HT1080 (cell line): ENCODE measurements around the gene TRIM46. TPM values are rescaled to one million over a fixed set of nuclear protein-coding genes. Genes with fewer than 3 reads are reported as not detected.
A peak's percentile ranks its signal among the peaks of the same experiment; 100 is the strongest.

Experiments used
- DNase-seq: peaks from one replicate; pipeline ENCODE4 v3.0.0-alpha.2; 2015; ENCODE audit warnings: low read depth
- polyA plus RNA-seq, 2 experiments: library from polyadenylated mRNA; depleted of rRNA; stranded (reverse); fragments of >200 nt; gene quantifications; 2 replicates each; pipeline ENCODE4 v1.2.3, GENCODE V29; 2015
- total RNA-seq: library from RNA; depleted of rRNA; stranded (reverse); fragments of >200 nt; shearing (Covaris generic); gene quantifications from 2 replicates; pipeline ENCODE4 v1.2.3, GENCODE V29; 2014; rRNA removed

Gene TRIM46
- 3.1 and 4.1 TPM in 2 replicates for total RNA-seq
- polyA plus RNA-seq (2015; cell fraction: cytosol; rRNA removed): 2.4 TPM in 2 replicates
- 8.5 and 9.9 TPM in 2 replicates for polyA plus RNA-seq (2015; cell fraction: nucleus; rRNA removed)

- DNase-seq: peak; percentile 70
Observed at GRCh38 chr1:155173478-155174323, at the start of gene TRIM46. Gene TRIM46 (plus strand): TSS chr1:155173849. CDS start chr1:155173967, 118 bp downstream.

DNA sequence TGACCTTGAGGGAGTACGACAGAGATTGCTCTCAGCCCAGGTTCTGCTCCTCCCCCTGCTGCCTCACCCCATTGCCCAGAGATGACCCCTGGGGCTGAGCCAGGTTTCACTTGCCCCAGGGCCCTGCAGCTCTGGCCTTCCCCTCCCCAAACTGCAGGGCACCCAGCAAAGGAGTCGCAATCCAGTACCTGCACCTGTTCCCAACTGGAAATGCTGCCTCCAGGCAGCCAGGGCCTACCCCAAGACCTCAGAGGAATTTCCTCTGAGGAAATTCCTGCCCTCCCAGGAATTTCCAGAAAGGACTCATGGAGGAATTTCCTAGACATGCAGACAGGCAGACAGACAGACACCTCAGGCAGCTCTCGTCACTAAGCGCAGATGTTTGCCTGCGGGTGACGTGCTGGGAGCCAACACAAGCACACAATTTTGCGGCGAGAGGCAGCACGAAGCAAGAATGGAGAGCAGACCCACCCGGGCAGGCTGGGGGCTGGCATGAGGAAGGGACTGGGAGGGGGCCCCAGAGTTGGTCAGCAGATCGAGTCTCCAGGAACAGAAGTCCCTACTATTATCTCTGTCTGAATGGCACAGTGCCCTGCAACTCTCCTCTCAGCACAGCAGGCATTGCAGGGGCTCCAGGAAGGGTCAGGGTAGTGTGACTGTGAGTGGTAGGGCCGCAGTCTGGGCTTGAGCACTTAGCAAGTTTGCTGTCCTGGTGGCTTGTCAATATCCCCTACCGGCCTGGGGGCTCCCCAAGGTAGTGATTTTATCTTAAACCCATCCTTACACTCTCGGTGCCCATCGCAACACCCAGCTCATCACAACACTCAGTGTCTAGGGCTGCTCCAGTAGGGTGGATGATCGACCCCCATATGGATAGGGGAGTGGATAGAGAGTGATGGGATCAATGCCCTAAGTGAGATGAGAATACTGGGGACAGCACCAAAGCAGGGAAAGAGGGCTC is 48.9 kb upstream of the TRIM46 start:
- no peak for DNase-seq

DNA sequence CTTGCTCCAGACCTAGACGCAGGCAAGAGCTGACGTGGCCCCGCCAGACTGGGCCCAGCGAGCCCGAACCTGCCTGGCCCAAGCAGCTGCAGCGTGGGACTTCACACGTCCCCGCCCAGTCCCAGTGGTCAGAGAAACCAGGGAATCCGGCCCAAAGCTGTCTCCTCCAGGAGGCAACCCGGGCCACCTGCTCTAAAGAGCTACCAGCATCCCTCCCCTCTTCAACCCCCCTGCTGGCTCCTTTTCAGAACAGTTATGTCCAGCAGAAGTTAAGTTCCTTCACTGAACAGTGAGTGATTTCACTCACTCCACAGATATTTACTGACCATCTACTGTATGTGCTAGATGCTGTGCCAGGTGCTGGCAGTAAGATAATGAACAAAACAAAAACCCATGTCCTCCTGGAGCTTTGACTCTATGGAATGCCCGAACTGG is 48.1 kb upstream of the TRIM46 start:
- no peak for DNase-seq

- no peak for DNase-seq
Observed at GRCh38 chr1:155125946-155126555, 47.6 kb upstream of the TRIM46 start.

DNA sequence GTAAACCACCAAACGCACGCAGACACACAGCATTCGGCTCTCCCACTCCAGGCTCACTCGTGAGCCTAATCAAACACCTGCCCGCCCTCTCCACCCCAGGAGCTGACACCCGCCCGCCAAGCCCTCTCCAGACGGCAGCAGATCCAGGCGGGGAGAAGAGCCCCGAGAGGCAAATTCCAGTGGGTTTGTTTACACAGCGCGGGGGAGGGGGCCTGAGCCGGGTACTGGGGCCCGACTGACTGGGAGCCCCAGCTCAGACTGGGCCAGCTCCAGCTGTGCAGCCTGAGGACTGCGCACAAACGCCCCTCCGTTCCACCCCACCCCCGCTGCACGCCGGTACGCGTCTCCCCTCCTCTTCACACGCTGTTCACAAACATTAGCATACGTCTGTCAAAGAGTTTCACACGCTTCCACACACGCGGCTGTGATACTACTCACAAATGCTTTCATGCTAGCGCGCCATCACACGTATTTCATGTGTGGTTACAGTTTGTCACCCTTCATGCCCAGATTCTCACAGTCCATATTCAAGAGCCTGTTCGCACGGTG is 47.0 kb upstream of the TRIM46 start:
- DNase-seq: no peak

GRCh38 chr1:155127105-155127966 is 46.3 kb upstream of the TRIM46 start, which contains the start of gene EFNA1:
Gene EFNA1 (plus strand): TSS chr1:155127876. CDS start chr1:155127978, 102 bp downstream.
- peak; percentile 11 for DNase-seq

GRCh38 chr1:155127967-155128754 is 45.5 kb upstream of the TRIM46 start:
- DNase-seq: no peak

GRCh38 chr1:155128755-155129473 is 44.7 kb upstream of the TRIM46 start:
- DNase-seq: no peak

GRCh38 chr1:155130272-155131006 is 43.2 kb upstream of the TRIM46 start:
- DNase-seq: no peak

GRCh38 chr1:155131285-155131684 is 42.4 kb upstream of the TRIM46 start:
- no peak for DNase-seq

GRCh38 chr1:155131856-155132255 is 41.8 kb upstream of the TRIM46 start:
- no peak for DNase-seq

GRCh38 chr1:155133799-155134281 is 39.8 kb upstream of the TRIM46 start:
- no peak for DNase-seq

DNA sequence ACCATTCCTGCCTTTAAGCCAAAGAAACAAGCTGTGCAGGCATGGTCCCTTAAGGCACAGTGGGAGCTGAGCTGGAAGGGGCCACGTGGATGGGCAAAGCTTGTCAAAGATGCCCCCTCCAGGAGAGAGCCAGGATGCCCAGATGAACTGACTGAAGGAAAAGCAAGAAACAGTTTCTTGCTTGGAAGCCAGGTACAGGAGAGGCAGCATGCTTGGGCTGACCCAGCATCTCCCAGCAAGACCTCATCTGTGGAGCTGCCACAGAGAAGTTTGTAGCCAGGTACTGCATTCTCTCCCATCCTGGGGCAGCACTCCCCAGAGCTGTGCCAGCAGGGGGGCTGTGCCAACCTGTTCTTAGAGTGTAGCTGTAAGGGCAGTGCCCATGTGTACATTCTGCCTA is 39.3 kb upstream of the TRIM46 start:
- DNase-seq: no peak

DNA sequence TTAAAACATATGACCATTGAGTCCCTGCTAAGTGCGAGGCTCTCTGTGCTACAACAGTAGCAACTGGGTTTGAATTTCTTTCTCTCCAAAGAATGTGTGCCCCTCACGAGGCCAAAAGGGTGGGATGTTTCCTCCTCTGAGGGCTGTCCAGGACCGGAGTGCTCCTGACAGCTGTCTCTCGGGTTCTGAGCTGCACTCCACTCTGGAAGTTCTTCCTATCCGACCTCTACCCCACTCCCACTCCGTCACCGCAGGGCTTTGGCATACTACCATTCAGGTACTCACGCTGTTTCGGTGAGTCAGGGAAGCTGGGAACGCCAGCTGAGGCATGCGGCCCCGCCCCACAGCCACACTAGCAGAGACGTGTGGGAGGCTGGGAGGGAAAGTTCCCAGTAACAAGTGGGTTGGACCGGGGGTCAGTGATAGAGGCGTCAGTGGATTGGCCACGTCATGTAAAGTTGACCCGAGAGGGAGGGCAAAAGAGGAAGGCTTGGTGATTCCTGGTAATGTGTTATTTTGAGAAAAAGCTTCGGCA is 38.7 kb upstream of the TRIM46 start:
- peak; percentile 94 for DNase-seq

GRCh38 chr1:155135415-155136028 is 38.1 kb upstream of the TRIM46 start, which contains the start of gene SLC50A1:
Gene SLC50A1 (plus strand): TSS chr1:155135852. CDS start chr1:155135912, 60 bp downstream.
- peak; percentile 94 for DNase-seq

- no peak for DNase-seq
Observed at GRCh38 chr1:155136748-155137147, 36.9 kb upstream of the TRIM46 start.
